CD4-positive, alpha-beta T cell treated with Interleukin-6 at 100 ng/mL for 8 hours (primary cell): ENCODE results near the gene ATP1A4.

Source experiments
- DNase-seq: peaks from one replicate; pipeline ENCODE4 v3.0.0-alpha.2; 2020; ENCODE audit warnings: mixed read lengths, low spot score

Gene ATP1A4

DNA sequence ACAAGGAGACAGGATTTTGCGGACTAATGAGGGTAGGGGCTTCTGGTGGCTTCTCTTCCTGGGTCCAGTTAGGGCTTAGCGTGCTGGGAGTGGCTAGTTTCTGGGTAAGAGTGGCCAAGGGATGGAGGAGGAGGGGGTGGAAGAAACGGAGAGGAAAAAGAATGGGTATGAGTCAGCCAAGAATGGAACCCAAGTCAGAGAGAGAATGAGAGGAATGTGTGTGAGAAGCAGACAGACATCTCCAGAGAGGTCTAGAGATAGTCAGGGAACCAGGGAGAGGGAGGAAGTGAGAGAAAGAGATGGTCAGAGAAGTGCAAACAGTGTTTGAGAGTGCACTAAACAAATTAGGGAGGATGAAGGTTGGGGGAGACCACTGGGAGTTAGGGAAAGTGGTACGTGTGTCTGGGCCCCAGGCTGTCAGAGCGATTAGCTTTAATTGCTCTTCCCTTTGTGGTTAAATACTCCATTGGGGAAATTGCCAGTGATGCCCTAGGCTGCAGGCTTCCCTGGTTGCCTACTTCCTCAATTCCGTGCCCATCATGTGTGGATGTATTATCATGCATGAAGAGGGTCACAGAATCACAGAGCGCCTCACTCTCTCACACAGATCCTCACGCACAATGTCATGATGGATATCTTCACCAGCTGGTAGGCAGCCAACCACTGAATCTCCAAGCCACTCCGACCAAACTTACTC lies 55.2 kb downstream of the ATP1A4 start:
- no peak for DNase-seq

DNA sequence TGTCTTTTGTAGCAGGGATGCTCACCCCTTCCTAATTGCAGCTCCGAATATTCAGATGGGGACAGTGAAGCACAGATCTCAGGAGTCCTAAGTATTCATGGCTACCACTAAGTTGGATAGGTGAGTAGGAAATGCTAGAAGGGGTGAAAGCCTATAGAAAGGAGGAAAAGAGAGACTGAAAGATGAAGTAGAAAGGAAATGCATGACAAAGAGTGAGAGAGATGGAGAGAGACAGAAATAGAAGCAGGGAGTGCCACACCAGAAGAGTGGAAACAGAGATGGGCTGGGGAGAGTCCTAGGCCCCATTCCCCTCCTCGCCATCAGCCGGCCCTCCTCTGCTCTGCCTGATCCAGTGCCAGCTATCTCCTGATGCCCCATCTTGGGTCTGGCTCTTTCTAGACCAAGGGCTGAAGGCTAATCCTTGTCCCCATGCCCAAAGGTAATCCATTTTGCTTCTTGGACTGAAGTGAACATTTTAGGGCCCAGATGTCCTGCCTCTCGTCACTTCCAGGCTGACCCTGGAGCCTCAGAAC lies 55.8 kb downstream of the ATP1A4 start:
- no peak for DNase-seq

DNA sequence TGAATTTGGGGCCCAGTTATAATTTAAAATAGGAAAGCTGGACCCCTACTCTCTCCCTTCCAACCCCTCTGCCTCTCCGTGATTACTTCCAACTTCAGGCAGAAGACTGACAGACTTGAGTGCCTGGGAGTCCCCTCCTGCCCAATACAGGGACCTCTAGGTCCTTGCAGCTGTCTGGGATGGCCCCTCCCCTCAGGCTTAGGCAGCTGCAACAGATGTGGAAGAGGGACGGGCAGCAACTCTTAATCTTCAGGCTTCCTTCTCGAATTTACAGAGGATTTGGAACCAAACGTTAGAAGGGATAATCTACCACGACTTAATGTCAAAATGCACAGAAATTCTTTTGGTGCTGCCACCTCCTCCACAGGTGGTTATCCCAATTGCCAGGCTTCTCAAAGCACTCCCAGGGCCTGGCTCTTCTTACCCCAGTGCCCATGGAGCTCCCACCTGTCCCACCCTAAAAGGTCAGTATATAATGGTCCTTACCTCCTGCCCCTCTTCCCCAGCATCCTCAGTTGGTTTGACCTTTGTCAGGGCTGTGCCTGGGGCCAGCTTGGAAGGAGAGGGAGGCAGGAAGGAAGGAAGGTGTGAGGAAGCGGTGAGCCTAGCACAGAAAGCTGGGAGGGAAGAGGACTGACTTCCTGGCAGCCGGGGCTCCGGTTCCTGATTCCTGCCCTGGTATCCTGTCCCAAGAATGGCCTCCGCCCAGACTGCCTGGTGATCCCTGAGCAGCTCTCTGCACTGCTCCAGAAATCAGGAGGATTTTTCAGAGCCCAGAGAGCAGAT lies 56.6 kb downstream of the ATP1A4 start:
- DNase-seq: no peak

DNA sequence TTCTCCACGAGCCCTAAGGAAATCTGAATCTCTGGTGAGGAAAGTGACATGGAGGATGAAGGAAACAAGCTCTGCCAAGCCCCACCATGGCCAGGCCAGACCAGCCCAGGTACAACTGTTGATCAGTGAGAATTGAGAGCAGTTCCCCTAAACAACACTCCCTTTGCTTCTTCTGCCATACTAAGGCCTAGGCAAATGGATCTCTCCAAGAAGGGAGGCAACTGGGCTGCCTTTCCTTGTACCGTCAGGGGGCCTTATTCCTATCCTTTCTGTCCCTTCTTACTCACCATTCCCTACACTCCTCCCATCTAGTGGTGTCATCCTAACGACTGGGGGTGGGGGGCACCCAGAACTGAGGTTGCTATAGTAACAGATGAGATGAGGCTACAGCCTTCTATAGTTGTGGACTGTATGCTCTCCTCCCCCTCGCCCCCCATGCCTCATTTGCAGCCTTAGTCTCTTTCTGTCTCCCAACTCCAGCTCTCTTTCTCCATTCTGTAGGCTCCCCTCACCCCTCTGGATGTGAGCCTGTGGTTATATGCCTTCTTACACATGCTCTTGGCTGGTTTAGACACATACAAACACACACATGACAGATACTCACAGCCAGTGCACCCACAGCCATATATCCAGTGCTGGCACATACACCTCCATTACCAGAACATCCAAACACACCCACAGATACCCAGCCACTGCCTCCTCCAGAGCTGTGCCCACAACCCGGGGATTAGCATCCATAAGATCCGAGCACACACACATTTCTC lies 57.3 kb downstream of the ATP1A4 start:
- no peak for DNase-seq

DNA sequence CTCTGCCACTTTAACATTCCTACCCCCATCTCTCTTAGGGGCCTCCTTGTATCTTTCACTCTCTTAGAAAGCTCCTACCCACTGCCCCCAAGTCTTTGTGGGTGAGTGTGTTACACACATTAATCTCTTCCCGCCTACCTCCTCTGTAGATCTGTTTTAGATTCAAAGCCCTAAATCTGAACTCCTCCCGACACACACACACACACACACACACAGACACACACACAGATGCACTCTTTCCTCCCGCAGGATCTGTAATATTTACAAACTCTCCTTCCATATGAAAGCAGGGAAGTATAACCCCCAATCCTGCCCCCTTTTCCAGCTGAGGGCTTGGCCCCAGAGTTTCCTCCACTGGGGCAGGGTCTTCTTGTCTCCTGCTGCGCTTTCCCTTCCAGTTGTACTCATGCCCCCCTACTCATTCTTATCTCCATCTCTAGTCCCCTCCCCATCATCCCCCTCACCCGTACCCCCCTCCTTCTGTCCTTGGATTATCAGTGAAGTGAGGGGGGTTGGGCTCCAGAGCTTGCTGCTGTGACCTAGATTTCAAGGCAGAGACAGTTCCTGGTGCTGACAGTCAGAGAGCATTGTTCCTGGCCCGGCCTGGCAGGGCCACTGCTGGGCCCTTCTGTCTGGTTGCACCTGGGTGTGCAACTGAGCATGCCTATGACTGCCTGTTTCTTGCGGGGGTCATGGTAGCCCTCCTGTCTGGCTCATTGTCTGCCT lies 58.1 kb downstream of the ATP1A4 start:
- DNase-seq: no peak

DNA sequence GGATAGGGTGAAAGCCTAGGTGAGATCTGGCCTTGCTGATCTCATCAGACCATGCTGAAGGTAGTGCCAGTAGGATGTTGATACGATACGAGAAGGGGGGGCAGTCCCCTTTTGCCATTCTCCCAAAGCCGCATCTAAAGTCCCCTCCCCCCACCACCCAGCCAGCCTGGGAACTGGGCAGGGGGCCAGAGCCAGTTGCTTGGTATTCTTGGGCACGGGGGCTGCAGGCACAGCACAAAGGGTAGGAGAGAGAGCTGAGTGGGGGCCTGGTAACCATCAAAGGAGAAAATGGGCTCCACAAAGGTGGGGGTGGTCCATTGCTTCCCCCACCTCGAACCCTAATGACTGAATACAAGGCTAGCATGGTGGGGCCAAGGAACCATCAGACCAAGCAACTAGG lies 59.2 kb downstream of the ATP1A4 start:
- no peak for DNase-seq

DNA sequence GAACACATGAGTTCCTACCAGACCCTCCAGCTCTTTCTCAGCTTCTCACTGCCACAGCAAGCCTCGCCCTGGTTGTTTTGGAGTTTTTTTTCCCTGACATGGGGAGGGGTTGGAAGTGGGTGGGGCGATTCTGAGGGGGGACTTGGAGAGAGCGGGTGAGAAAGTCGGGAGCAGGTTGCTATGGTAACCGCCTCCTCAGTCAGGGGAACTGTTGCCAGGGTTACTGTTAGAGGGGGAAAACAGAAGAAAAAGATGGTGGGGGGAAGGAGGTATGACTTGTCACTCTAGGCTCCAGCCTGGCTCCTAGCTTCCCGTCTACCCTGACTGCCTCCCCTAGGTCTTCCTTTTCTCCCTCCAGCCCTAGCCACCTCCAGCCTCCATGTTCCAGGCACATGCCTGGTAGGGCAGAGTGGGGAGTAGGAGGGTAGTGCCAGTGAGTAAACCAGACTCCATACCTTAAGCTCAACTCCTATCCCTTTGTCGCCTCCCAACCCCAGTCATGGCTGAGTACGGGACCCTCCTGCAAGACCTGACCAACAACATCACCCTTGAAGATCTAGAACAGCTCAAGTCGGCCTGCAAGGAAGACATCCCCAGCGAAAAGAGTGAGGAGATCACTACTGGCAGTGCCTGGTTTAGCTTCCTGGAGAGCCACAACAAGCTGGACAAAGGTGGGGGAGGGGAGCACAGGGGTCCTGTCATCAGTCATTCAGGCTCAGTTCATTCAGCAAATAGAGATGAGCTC lies 59.8 kb downstream of the ATP1A4 start:
- DNase-seq: no peak

DNA sequence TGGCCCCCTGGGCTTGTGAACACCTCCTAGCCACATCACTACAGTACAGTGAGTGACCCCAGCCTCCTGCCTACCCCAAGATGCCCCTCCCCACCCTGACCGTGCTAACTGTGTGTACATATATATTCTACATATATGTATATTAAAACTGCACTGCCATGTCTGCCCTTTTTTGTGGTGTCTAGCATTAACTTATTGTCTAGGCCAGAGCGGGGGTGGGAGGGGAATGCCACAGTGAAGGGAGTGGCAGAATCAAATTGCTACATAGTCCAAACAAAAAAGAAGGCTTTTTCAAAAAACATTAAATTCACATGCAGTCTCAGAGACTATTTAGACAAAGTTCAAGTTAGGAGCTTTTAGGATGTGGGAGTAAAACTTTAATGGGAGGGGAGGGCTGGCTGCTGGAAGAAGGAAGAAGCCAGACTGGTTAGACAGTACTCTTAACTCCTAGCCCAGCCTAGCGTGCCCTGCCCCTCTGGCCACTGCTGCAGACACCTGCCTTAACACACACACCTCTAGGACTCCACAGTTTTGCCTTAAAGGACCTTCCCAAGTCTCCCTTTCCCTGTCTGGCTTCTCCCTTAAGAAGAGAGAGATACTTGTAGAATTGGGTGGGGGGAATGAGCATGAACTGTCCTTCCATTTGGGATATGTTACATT lies 63.2 kb downstream of the ATP1A4 start:
- no peak for DNase-seq

DNA sequence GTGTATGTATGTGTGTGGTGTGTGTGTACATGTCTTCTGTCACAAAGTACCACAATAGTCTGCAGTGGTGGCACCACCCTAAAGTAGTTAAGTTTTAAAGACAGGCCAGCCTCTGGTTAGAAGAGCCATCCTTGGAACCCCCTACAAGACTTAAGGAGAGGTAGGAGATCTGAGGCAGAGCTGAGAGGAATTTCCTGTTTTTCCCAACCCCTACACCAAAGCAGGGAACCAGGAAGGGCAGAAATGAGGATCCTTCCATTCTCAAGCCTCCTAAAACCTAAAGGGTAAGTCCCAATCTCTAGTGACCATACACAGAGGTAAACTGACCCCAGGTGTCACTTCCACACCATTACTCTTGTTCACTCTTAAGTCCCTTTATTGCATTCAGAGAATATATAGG lies 64.9 kb downstream of the ATP1A4 start:
- no peak for DNase-seq

DNA sequence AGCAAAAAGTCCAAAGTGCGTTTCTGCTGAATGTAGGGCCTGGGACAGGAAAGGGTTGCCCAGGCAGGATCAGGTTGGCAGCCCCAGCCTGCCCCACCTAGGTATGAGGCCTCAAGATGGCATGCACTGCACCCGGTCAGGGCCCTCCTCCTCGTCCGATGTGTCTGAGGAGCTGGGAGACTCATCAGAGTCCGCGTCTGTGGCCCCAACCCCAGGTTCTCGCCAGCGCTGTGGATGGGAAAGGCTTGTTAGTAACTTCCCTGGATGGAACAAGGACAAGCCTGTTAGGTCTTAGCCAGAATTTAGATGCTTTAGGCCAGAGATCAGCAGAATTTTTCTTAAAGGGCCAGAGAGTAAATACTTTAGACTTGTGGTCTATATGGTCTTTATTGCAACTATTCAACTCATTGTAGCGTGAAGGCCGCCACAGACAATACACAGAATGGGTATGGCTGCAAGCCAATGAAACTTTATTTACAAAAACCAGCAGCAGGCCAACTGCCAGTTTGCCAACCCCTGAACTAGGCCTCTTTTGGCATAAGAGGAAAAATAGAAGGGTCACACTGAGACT lies 66.2 kb downstream of the ATP1A4 start:
- no peak for DNase-seq

DNA sequence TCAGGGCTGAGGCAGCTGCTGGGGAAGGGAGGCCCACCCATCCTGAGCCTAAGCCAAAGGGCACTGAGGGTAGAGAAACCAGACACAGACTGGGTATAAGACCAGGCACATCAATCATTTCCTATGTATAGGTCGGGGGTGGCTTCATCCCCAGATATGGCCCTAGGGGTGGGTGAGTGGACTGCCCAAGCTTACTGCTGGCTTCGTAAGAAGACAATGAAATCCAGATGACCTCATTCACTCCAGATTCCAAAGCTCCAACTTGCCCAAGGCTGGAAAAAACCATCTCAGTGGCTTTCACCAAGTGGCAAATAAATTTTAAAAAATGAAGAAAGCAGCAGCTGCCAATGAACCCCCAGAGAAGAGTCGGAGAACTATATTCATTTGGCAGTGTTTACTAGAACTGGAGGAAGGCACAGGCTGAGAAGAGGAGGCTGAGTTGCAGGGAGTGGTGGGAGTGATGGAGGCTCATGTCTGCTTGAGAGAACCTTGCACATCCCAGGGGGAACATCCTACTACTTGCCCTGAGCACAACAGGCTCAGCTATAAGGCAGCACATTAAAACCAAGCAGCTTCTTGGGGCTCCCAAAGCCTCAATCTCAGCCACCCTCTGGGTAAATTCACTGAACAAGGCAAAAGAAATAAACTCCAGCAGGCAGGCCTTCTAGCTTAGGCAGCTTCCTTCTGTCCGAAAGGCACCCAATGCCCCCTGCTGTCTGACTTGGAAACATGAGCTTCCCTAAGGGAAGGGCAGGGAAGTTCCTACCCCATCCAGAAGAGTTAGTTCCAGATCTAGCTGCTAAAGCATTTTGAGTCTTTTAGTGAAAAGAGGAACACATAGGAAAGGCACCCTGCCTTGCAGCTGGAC lies 67.9 kb downstream of the ATP1A4 start:
- DNase-seq: no peak

DNA sequence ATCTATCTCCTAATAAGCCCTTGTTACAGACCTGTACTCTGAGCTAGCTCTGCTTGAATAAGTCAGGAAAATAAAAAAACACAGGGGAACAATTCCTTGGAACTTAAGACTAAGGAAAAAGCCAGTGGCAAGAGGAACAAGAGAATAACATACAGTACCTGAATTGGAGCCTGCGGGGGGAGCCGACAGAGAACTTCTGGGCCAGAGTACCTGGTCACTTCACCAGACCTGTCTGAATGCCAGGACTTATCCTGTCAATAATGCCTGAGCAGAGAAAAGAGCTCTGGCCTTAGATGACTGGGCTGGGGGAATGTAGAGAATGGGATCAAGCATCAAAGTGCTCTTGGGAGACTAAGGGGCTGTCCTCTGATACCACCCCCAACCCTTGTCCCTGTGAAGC lies 68.9 kb downstream of the ATP1A4 start:
- no peak for DNase-seq

DNA sequence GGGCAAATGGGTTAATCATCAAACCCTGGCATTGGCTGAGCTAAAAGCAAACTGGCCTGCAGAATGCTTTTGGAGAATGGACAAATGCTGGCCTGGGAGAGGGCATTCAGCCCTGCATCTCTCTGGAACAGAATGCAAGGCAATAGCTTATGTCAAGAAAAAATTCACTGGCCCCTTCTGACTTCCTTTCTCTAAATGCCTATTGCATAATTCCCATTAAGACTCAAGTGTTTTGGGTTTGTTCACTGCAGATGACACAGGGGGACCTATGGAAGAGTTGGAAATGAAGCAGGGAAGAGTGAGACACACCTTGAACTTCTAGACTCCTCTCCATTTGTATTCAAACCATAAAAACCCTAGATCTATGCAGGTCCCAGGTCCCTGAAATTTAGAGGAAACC lies 69.7 kb downstream of the ATP1A4 start:
- no peak for DNase-seq

DNA sequence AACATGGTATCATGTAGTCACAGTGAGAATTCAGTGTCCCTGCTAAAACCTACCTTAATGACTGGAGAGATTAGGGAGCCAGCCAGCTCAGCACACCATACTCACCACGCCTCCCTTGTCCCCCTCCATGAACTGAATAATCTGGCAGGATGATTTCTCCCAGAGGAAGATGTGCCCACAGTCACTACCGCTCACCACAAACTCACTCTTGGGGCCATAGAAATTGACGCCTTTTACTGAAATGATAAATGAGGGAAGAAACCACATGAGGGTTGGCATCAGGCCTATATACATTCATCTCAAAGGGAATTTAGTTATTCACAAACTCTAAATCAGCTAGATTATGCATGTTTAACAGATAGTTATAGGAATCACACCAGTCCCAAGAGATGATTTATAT lies 71.1 kb downstream of the ATP1A4 start:
- no peak for DNase-seq

DNA sequence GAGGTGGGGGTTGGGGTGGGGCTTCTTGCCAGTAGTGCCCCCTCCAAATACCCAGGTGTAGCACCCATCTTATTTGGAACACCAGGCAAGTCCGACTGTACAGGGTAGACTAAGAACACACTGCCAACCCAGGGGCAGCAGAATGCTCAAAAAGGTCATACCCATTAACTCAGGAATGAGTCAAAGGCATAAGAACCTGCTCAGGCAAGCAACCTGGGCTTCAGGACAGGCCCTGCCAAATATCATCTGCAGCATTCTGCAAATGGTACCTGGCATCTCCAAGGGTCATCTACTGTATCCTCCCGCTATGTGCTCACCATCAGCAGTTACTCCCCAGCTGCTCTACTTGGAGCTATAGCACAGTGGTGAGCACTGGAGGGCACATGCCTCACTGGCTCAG lies 73.2 kb downstream of the ATP1A4 start:
- DNase-seq: no peak

DNA sequence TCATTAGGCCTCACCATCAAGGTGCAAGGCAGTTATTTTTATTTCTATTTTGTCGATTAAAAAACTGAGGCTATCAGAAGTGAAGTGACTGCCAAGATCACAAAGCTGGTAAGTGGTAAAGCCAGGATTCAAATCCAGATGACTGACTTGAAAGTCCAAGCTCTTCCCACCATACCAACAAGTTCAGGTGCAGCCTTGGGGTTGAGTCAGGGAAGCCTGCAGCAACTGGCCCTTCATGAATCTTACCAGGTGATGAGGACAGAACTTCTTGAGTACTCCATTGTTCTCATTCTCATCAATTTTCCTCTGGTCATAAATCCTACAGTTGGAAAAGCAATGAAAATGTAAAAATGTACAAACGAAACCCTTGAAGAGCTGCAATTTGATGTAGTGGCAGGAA lies 73.9 kb downstream of the ATP1A4 start:
- no peak for DNase-seq

DNA sequence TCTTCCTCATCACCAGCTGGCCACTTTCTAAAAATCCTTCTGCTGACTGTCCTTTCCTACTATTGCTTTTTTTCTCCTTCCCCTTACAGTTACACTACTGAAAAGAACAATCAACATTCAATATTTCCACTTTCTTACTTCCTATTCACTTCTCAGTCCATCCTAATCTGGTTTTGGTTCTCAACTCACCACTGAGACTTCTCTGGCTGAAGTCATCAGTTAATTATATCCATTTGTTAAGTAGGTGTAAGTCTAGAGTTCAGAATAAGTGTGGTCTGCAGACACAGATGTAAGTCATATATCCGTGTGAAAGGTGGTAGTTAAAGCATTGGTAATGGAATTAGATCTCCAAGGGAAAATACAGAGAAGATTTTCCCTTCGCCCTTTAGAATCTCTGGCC lies 75.2 kb downstream of the ATP1A4 start:
- no peak for DNase-seq

DNA sequence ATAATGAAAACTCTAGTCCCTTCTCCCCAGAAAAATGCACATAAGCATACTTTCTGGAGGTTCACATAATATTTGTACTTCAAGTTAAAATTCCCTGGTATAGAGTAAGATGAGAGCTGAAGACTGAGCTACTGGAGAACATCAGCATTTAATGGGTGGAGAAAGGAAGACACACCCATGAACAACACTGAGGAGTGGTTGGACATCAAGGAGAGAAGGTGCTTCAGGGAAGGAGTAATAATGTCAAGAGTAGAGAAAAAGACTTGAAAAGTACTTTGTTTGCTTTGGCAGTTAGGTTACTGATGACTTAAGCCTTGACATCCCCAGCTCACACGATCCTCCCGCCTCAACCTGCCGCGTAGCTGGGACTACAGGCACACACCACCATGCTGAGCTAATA lies 75.6 kb downstream of the ATP1A4 start:
- DNase-seq: no peak

DNA sequence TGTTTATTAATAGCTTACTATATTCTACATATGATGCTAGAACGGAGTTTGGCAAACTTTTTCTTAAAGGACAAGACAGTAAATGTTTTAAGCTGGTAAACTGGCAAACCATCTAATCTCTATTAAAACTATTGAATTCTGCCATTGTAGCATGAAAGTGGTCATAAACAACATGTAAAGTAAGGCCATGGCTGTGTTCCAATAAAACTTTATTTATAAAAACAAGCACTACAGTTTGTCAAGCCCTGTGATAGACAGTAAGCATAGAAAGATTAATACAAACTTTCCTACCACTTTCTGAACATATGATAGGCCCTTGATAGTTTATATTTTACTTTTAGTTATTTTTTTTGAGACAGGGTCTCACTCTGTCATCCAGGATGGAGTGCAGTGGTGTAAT lies 76.2 kb downstream of the ATP1A4 start:
- no peak for DNase-seq

DNA sequence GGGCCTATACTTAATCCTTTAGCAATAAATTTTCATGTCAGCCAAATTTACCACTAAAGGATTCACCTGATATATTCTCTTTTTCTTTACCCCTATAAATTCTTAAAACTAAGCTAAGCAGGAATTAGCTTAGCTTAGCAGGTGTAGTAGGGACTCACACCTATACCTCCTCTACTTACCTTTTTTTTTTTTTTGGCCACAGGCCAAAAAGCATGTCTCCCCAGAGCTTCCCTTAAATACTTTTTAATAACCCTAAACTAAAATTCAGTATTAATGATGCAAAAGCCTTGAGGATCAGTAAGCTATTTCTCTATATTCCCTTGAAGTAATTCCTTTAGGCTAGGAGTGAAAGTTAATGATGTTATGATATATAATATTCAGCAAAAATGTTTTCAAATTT lies 77.0 kb downstream of the ATP1A4 start:
- no peak for DNase-seq
